Measurements from ENCODE around the gene BCAP29. TPM values are rescaled to one million over a fixed set of nuclear protein-coding genes. Genes with fewer than 3 reads are reported as not detected.

The BCAP29 gene, protein sequence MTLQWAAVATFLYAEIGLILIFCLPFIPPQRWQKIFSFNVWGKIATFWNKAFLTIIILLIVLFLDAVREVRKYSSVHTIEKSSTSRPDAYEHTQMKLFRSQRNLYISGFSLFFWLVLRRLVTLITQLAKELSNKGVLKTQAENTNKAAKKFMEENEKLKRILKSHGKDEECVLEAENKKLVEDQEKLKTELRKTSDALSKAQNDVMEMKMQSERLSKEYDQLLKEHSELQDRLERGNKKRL
- total RNA-seq: 29.0 and 44.7 TPM in 2 replicates

DNA sequence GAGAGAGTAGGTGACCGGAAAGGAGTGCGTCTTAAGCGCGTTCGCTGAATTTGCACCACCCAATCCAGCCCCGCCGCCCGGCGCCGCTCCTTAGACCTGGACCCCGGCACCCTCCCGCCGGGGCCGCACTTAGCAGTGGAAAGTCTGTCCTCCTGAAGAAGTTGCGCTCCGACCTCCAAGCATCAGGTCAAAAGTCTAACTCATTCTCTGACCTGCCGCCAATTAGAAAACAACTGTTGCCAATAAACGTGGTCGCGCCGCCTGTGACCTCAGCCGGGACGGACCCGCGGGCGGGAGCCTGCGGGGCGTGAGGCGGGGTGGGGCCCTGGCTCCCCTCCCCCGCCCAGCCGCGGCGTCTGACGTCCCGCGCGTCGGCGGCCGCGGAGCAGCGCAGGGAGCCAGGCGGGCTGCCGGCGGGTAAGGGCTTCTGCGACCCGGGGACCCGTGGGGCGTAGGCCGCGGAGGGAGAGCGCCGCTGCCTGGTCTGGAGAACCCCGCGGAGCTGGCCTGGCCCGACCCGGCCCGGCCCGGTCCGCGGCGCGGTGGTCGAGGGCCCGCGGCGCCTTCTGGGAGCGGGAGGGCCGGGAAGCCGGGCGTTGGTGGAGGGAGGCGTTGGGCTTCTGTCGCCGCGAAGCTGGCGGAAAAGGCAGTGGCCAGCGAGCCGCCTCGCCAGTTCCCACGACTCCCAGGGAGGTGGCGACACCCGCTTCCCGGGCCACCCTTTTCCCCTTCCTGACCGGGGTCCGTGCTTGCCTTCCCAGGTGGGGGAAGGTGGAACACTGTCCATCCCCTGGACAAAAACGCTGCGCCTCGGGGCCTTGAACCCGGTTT, at the start of gene BCAP29:
Gene BCAP29 (plus strand): TSS at position 362 of the 831 bp plus-strand sequence. CDS start 527 bp downstream, outside the sequence.

DNA sequence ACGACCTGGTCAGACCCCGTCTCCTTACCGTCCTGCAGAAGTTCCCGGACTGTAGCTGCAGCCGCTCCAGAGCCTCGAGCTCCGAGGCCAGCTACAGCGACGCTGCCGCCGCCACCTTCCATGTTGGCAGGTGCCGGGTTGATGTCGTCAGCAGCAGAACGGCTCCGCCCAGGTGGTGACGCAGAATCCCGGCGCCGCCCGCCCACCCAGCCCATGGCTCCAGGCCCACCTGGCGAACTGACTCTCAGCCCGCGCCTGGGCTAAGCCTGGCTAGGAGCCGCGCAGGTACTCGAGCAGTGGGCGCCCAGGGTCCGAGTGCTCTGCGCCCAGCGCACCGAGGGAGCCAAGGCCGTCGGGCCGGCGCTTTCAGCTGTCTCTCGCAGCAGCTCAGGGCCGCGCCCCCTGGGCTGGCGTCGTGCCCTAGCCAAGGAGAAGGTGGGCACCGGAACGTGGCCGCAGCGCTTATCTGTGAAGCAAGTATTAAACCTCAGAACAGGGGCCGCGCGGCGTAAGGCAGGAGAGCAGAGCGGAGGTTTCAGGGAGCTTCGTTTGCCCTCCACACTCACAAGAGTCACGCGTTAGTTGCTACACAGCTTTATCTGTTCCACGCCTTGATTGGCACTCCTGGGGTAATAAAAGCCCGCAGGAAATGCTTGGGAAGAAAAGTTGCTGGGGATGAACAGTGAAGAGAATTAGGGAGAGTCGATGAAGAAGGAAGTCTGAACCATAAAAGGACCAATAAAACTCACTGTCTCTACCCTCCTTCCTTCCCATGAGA, 16.1 kb upstream of the BCAP29 start, which contains the start of the genes COG5 and DUS4L:
Gene COG5 (minus strand): TSS at position 146 of the 778 bp plus-strand sequence. CDS start 24 bp downstream, at position 122.
Gene DUS4L (plus strand): TSS at position 197 of the 778 bp plus-strand sequence. CDS start 3,100 bp downstream, outside the sequence.

DNA sequence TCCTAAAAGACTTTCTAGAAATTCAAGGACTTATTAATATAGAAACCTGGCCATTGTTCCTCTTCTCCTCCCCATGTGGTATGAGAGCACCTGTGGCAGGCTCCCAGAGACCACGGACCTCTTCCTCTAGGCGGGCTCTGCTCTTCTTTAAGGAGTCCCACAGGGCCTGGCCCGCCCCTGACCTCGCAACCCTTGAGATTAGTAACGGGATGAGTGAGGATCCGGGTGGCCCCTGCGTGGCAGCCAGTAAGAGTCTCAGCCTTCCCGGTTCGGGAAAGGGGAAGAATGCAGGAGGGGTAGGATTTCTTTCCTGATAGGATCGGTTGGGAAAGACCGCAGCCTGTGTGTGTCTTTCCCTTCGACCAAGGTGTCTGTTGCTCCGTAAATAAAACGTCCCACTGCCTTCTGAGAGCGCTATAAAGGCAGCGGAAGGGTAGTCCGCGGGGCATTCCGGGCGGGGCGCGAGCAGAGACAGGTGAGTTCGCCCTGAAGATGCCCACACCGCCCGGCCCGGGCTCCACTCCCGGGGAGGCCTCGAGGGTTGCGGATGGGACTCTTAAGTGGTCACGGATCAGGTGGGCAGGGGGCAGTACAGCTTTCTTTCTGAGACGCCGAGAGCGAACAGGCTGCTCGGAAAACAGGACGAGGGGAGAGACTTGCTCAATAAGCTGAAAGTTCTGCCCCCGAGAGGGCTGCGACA, 80.5 kb downstream of the BCAP29 start, which contains the start of gene SLC26A4:
Gene SLC26A4 (plus strand): TSS at position 448 of the 700 bp plus-strand sequence. CDS start 814 bp downstream, outside the sequence.

Other genes with a start within 250 kb of the BCAP29 start
- not detected in 2 replicates for gene GPR22, start 110.2 kb upstream of the BCAP29 start, total RNA-seq
- 58.4 and 124 TPM in 2 replicates for gene COG5, start 16.3 kb upstream of the BCAP29 start, total RNA-seq
- gene DUS4L, start 16.3 kb upstream of the BCAP29 start, total RNA-seq: 13.3 and 16.2 TPM in 2 replicates
- 0.43 and 0.68 TPM in 2 replicates for gene SLC26A4, start 80.6 kb downstream of the BCAP29 start, total RNA-seq
- 21.9 and 32.8 TPM in 2 replicates for gene CBLL1, start 163.9 kb downstream of the BCAP29 start, total RNA-seq
- 0.14 TPM in 1 of 2 replicates, not detected in the other for gene SLC26A3, start 223.0 kb downstream of the BCAP29 start, total RNA-seq